GM20431 (cell line): Measurements from ENCODE around the gene SGO1.
"Not testable (repeated sequence)": the region's sequence is repeated elsewhere in the genome, so short reads cannot be mapped to it uniquely, and the experiment has no call there.

Experiments
- in situ Hi-C: fragments of 300-500 bp; cut with MseI, MboI; formaldehyde crosslinking; loops from one replicate; pipeline ENCODE4 v1.15.0; 2020; ENCODE audit warnings: low sequenced_read_pairs; ENCODE audit not compliant: unreplicated experiment

Gene SGO1

DNA sequence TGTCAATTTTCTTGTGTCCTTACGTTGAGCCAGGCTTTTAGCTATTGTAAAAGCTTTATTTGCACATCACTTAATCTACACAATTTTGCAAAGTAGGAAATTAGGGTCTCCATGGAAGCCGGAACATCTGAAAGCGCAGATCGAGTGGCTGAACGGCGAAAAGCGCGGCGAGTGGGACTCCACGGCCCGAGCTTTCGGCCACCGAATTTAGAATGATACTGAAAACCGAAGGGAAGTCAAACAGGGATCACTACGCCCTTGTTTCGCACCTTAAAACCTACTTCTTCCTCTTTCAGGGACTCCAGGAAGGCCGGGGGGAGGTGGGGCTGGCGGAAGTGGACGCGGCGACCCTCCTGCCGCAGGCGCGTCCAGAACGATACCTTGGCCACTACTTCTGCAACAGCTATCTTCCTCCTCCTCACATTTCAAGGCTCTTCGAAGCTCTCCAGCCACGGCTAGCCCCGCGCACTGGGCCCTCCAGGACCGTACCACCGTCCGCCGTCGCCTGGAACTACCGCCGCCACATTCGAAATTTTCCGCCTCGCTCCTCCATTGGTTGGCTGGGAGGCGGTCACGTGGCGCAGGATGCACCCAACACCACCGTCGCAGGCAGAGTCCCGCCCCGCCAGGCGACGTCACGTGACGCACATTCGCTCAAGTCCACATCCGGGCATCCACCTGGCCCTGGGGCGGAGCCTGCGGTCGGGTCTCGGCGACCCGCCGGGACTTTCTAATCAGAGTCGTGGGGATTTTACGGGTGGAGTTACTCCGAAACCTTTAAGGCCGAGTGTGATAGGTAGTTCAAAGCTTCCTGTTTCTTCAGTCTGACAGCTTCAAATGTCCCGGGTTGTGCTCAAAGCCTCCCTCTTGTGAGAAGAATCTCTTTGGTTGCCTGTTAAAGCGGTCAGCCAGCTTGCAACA is at the start of gene SGO1:
TSS of gene SGO1 (minus strand) at position 528 of the 921 bp plus-strand sequence. CDS start 2,179 bp downstream, outside the sequence.
- in situ Hi-C loops, result no loop called here

GRCh38 chr3:20235796-20236195 is 49.8 kb upstream of the SGO1 start:
- in situ Hi-C loops, result no loop called here

- in situ Hi-C loops, result no loop called here
Observed at GRCh38 chr3:20232906-20233780, 47.1 kb upstream of the SGO1 start.

DNA sequence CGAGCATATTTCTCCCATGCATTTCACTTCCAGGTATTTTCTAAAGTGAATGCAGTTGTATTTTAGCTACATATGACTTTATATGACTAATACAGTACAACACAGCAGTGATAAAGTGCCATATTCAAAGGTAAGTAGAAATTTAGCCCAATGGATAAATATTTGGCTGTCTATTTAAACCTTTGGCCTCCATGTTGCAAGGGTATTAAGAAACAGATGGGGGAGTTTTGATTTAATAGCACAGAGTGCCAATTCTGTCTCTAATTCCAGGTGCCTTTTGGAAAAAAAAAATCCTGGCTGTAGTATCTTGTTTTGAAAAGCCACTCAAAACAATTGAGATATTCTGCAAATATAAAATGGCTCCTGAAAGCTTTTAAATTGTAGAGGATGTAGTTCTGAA is 44.9 kb upstream of the SGO1 start:
- in situ Hi-C loops, result no loop called here

GRCh38 chr3:20225769-20226168 is 39.8 kb upstream of the SGO1 start:
- in situ Hi-C loops, result no loop called here

GRCh38 chr3:20222274-20222673 is 36.3 kb upstream of the SGO1 start:
- in situ Hi-C loops, result no loop called here

GRCh38 chr3:20218215-20218614 is 32.2 kb upstream of the SGO1 start:
- in situ Hi-C loops, result no loop called here

GRCh38 chr3:20215636-20216035 is 29.6 kb upstream of the SGO1 start:
- in situ Hi-C loops, result no loop called here

DNA sequence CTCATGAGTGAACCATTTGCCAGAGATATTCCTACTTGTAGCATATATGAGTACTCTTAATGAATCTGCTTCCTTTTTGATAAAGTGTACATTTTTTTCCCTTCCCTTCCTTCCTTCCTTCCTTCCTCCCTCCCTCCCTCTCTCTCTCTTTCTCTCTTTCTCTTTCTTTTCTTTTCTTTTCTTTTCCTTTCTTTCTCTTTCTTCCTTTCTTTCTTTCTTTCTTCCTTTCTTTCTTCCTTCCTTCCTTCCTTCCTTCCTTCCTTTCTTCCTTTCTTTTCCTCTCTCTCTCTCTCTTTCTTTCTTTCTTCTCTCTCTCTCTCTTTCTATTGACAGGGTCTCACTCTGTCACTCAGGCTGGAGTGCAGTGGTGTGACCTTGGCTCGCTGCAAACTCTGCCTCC is 27.5 kb upstream of the SGO1 start:
- in situ Hi-C loops, result not testable (repeated sequence)

GRCh38 chr3:20207945-20208344 is 21.9 kb upstream of the SGO1 start:
- in situ Hi-C loops, result not testable (repeated sequence)

DNA sequence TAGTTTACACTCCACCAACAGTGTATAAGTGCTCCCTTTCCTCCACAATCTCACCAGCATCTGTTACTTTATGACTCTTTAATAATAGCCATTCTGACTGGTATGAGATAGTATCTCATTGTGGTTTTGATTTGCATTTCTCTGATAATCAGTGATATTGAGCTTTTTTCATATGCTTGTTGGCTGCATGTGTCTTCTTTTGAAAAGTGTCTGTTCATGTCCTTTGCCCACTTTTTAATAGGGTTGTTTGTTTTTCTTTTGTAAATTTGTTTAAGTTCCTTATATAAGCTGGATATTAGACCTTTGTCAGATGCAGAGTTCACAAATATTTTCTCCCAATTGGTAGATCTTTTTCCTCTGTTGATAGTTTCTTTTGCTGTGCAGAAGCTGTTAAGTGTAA is 19.9 kb upstream of the SGO1 start:
- in situ Hi-C loops, result not testable (repeated sequence)

GRCh38 chr3:20201143-20201542 is 15.1 kb upstream of the SGO1 start:
- in situ Hi-C loops, result no loop called here

DNA sequence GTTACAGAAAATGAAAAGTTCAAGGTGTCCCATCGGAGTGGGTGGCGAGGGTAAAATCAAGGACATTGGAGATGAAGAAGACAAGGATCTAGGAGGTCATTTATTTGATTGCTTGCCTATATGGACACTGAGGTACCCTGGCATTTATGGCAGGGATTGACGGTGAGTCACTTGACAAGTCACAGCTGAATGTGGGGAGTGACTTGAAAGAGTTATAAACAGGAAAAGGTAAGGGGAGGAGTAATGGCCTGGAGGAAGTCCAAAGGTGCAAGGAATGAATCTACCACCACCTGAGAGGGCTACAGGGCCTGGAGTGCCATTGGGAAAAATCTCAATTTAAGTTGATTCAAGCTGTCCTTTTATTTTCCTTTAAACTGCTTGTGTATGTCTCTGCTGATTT is 11.8 kb upstream of the SGO1 start:
- in situ Hi-C loops, result no loop called here

DNA sequence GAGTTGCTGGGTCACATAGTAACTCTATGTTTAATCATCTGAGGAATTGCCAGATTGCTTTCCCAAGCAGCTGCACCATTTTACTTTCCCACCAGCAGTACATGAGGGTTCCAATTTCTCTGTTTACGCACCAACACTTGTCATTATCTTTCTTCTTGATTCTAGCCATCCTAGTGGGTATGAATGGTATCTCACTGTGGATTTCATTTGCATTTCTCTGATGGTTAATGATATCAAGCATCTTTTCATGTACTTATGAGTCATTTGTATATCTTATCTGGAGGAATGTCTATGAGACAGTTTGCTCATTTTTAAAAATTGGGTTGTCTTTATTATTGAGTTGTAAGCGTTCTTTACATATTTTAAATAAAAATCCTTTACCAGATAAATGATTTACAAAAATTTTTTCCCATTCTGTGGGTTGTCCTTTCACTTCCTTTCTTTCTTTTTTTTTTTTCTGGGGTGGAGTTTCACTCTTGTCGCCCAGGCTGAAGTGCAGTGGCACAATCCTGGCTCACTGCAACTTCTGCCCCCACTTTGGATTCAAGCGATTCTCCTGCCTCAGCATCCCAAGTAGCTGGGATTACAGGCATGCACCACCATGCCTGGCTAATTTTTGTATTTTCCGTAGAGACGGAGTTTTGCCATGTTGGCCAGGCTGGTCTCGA is 8.9 kb upstream of the SGO1 start:
- in situ Hi-C loops, result no loop called here

DNA sequence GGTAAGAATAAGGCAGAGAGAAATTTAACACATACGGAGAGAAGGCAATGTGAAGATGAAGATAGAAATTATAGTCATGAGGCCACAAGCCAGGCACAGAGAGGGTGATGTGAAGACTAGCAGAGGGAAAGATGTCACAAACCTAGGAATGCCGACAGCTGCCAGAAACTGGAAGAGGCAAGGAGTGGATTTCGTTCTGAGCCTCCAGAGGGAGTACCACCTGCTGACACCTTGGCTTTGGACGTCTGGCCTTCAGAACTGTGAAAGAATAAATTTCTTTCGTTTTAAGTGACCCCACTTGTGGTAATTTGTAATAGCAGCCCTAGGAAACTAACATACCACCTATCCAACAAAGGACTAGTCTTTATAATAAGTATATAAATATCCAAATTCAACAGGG is 5.0 kb upstream of the SGO1 start:
- in situ Hi-C loops, result no loop called here

DNA sequence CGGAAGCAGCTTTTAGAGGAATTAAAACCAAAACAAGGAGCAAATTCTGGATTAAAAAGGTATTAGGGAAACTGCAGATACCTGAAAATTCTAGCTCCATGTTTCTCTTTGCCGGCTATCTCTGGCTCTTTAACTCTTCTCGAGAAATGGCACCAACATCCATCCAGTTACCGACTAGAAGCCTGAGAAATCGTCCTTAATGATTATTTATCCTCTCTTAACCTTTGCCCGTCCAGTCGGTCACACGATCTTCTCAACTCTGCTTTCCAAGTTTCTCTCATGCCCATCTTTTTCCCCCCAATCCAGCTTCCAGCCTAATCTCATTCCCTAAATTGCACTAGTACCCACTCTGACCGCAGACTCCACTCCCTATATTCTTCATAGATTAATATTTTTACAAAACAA is 596 bp upstream of the SGO1 start:
- in situ Hi-C loops, result no loop called here

DNA sequence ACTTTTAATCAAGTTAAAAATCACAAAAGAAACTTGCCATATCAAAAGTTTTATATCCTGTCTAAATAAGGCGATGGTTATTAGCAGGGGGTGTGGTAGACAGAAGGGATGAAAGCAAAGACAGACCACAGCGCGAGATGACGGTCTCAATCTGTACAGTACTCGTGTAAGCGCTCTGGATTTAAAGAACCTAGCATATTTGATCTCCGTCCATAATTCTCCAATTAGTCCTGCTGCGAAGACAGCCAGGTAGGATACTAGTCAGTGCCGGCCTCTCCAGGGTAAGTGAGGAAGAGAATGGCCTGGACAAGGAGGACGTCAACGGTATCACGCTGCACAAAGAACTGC is 701 bp downstream of the SGO1 start:
- in situ Hi-C loops, result no loop called here

DNA sequence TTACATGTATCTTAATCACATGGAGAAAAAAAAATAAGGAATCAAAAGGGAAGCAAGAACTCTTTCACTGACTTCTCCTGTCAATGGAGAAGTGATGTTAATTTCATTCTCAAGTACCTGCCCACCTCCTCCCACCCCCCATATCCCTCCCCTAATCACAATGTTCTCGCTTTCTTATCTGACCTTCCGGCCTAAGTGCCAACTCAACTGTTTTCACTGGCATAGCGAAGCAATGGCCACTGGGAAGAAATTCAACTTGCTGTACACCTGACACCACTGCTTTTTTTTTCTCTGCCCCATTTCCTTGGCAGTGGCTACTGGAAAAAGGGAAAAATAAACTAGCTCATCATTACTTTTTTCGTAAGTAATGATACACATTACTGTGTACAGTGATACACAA is 3.8 kb downstream of the SGO1 start:
- in situ Hi-C loops, result no loop called here

DNA sequence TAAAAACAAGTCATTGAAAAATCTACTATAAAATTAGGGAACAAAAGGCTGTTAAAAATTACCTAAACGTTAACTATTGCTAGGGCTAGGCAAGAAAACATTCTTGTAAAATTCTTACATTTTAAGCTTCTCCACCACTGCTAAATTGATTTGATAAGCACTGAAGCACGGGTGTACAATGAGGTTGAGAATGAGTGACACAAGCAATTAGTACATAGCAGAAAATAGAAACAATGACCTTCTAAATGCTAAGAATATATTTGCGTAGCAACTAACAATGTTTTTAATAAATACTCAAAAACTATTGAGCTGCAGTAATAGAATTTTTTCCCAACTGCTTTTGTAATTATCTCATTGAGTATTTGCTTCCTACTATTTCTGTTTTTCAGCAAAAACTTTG is 4.7 kb downstream of the SGO1 start:
- in situ Hi-C loops, result no loop called here

DNA sequence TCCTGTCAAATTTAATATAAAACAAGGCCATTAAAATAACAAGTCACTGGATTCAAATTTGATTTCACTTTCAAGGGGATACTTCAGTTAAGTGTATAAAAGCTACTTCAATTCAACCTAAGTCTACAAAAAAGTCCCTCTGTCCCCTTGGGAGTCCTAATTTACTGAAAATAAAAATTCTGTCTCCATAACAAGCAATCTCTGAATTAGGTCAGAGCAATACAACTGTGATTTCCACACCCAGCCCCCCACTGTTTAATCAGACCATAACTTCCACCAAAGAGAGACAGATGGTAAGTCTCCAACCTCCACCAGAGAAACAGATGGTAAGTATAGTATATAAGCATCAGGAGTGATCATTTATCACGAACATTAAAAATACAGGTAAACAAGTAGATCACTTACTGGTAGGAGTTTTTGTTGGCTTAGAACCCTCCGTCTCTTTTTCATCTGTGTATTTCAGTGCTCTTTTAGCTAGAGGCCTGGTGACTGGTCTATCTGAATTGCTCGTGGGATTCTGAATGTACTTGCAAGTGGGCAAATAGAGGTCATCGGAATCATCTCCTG is 12.1 kb downstream of the SGO1 start:
- in situ Hi-C loops, result no loop called here
